H9 (cell line): ENCODE results near the gene CDK6. TPM values are rescaled to one million over a fixed set of nuclear protein-coding genes. Genes with fewer than 3 reads are reported as not detected.

Experiments used
- DNase-seq: peaks from one replicate; pipeline ENCODE4 v3.0.0-alpha.2; 2017
- H2AFZ ChIP-seq: one replicate; pipeline ENCODE4 v1.6.1; 2013; ENCODE audit warnings: mild to moderate bottlenecking, low read length, control low read depth, moderate library complexity
- H2AK5ac ChIP-seq: 2 replicates; pipeline ENCODE4 v1.6.1; 2013; ENCODE audit warnings: low read length, control low read depth, mixed read lengths; ENCODE audit not compliant: insufficient read length
- H2BK120ac ChIP-seq: one replicate; pipeline ENCODE4 v1.6.1; 2013; ENCODE audit warnings: low read depth, mild to moderate bottlenecking, low read length, control low read depth, inconsistent platforms; ENCODE audit not compliant: poor library complexity, severe bottlenecking
- H2BK12ac ChIP-seq: 2 replicates; pipeline ENCODE4 v1.6.1; 2013; ENCODE audit warnings: low read length, control low read depth, mixed read lengths, low read depth; ENCODE audit not compliant: insufficient read length
- H2BK15ac ChIP-seq: 2 replicates; pipeline ENCODE4 v1.6.1; 2013; ENCODE audit warnings: low read depth, low read length, control low read depth
- H2BK20ac ChIP-seq: one replicate; pipeline ENCODE4 v1.6.1; 2013; ENCODE audit warnings: low read depth, mild to moderate bottlenecking, low read length, control low read depth, inconsistent platforms; ENCODE audit not compliant: poor library complexity, severe bottlenecking
- H2BK5ac ChIP-seq: 2 replicates; pipeline ENCODE4 v1.6.1; 2013; ENCODE audit warnings: low read length, control low read depth, mixed read lengths; ENCODE audit not compliant: insufficient read length
- H3K14ac ChIP-seq: 2 replicates; pipeline ENCODE4 v1.6.1; 2013; ENCODE audit warnings: low read length, control low read depth; ENCODE audit not compliant: insufficient read depth
- H3K18ac ChIP-seq: 2 replicates; pipeline ENCODE4 v1.6.1; 2013; ENCODE audit warnings: low read depth, mild to moderate bottlenecking, mixed read lengths, low read length, control low read depth; ENCODE audit not compliant: insufficient read length
- H3K23ac ChIP-seq: 2 replicates; pipeline ENCODE4 v1.6.1; 2013; ENCODE audit warnings: low read length, control low read depth, mixed read lengths, low read depth; ENCODE audit not compliant: insufficient read length
- H3K23me2 ChIP-seq: 2 replicates; pipeline ENCODE4 v1.6.1; 2013; ENCODE audit warnings: low read depth, mild to moderate bottlenecking, mixed read lengths, low read length, control low read depth; ENCODE audit not compliant: insufficient read length, poor library complexity, severe bottlenecking
- H3K27ac ChIP-seq: 2 replicates; pipeline ENCODE4 v1.5.1; 2013; ENCODE audit warnings: low read length, control low read depth, mixed read lengths, low read depth; ENCODE audit not compliant: insufficient read length
- H3K27me3 ChIP-seq: 2 replicates; pipeline ENCODE4 v1.6.1; 2013; ENCODE audit warnings: low read length, control low read depth, inconsistent platforms; ENCODE audit not compliant: insufficient read depth
- H3K4ac ChIP-seq: 2 replicates; pipeline ENCODE4 v1.6.1; 2013; ENCODE audit warnings: low read depth, mild to moderate bottlenecking, control low read depth, inconsistent platforms, low read length, moderate library complexity
- H3K4me1 ChIP-seq: 2 replicates; pipeline ENCODE4 v1.6.1; 2013; ENCODE audit warnings: low read length, control low read depth, inconsistent platforms; ENCODE audit not compliant: insufficient read depth
- H3K4me2 ChIP-seq: 2 replicates; pipeline ENCODE4 v1.6.1; 2013; ENCODE audit warnings: low read length, control low read depth, mixed read lengths; ENCODE audit not compliant: insufficient read length, insufficient read depth
- H3K56ac ChIP-seq: 2 replicates; pipeline ENCODE4 v1.6.1; 2013; ENCODE audit warnings: low read depth, mild to moderate bottlenecking, mixed read lengths, low read length, control low read depth; ENCODE audit not compliant: insufficient read length
- H3K79me1 ChIP-seq: 2 replicates; pipeline ENCODE4 v1.6.1; 2013; ENCODE audit warnings: low read depth, mild to moderate bottlenecking, moderate library complexity, low read length, control low read depth, inconsistent platforms; ENCODE audit not compliant: insufficient read depth, poor library complexity, severe bottlenecking
- H3K79me2 ChIP-seq: 2 replicates; pipeline ENCODE4 v1.6.1; 2013; ENCODE audit warnings: low read length, control low read depth, inconsistent platforms; ENCODE audit not compliant: insufficient read depth
- H3K9ac ChIP-seq: 2 replicates; pipeline ENCODE4 v1.6.1; 2013; ENCODE audit warnings: low read length, control low read depth, mixed read lengths; ENCODE audit not compliant: insufficient read length; ENCODE audit errors: extremely low read depth
- H3K9me3 ChIP-seq: one replicate; pipeline ENCODE4 v1.6.1; 2013; ENCODE audit warnings: low read depth, low read length, inconsistent platforms; ENCODE audit not compliant: control insufficient read depth
- H3T11ph ChIP-seq: one replicate; pipeline ENCODE4 v1.6.1; 2013; ENCODE audit warnings: mild to moderate bottlenecking, low read length, control low read depth, inconsistent platforms
- H4K20me1 ChIP-seq: one replicate; pipeline ENCODE4 v1.6.1; 2013; ENCODE audit not compliant: control insufficient read depth, insufficient read length, insufficient read depth
- H4K5ac ChIP-seq: 2 replicates; pipeline ENCODE4 v1.6.1; 2013; ENCODE audit warnings: low read depth, mild to moderate bottlenecking, mixed read lengths, low read length, control low read depth; ENCODE audit not compliant: insufficient read length
- H4K8ac ChIP-seq: replicated peaks from 2 replicates; pipeline ENCODE4 v1.6.1; 2013; ENCODE audit warnings: low read length, control low read depth, mixed read lengths, low read depth; ENCODE audit not compliant: insufficient read length
- H4K91ac ChIP-seq: 2 replicates; pipeline ENCODE4 v1.6.1; 2013; ENCODE audit warnings: low read depth, mild to moderate bottlenecking, moderate library complexity, mixed read lengths, low read length, control low read depth; ENCODE audit not compliant: insufficient read length
- H3K27ac Mint-ChIP-seq, 3 experiments: 2 replicates in 2 of 3; 3 replicates in 1 of 3; pipeline ENCODE4 v1.8.0; 2020 to 2021; ENCODE audit warnings: mixed read lengths in 3 of 3, mild to moderate bottlenecking in 1 of 3, moderate library complexity in 1 of 3
- H3K27me3 Mint-ChIP-seq: 2 replicates; pipeline ENCODE4 v1.8.0; 2021; ENCODE audit warnings: low read depth, mild to moderate bottlenecking, moderate library complexity, mixed read lengths
- H3K36me3 Mint-ChIP-seq, 3 experiments: 2 replicates in 2 of 3; 3 replicates in 1 of 3; pipeline ENCODE4 v1.8.0; 2020 to 2021; ENCODE audit warnings: low read depth in 3 of 3, mixed read lengths in 3 of 3; ENCODE audit not compliant: insufficient read depth in 1 of 3
- H3K4me1 Mint-ChIP-seq, 2 experiments: 2 replicates each; pipeline ENCODE4 v1.8.0; 2020; ENCODE audit warnings: mixed read lengths in 2 of 2
- H3K4me3 Mint-ChIP-seq, 2 experiments: 2 replicates in 1 of 2; 3 replicates in 1 of 2; pipeline ENCODE4 v1.8.0; 2020 to 2021; ENCODE audit warnings: mild to moderate bottlenecking in 2 of 2, mixed read lengths in 2 of 2, moderate library complexity in 1 of 2
- H3K9me3 Mint-ChIP-seq, 2 experiments: 2 replicates in 1 of 2; 3 replicates in 1 of 2; pipeline ENCODE4 v1.8.0; 2020; ENCODE audit warnings: mild to moderate bottlenecking in 2 of 2, mixed read lengths in 2 of 2, moderate library complexity in 1 of 2
- WGBS: extraction: QIAGEN DNeasy Blood & Tissue Kit; methylation state at CpG from one replicate; pipeline ENCODE4 v1.1.7; 2013; ENCODE audit warnings: missing lambda C conversion rate, low lambda C conversion rate, mixed read lengths; ENCODE audit not compliant: insufficient read length; ENCODE audit errors: extremely low coverage; 5-methylcytosine and 5-hydroxymethylcytosine counted together
- total RNA-seq: library from RNA; stranded (reverse); gene quantifications from 2 replicates; pipeline ENCODE4 v1.2.1, GENCODE V29; 2021
- TF ChIP-seq, protein P1 (sequence below): fragments of 200-600 bp; sonication (generic); conservative IDR thresholded peaks from 3 replicates; pipeline ENCODE4 v1.8.0; 2021; ENCODE audit warnings: antibody characterized with exemption, mild to moderate bottlenecking

Gene CDK6
- total RNA-seq, 1 experiment from 2014 or later: 30.0 TPM

GRCh38 chr7:92657391-92657790 lies 179.0 kb downstream of the CDK6 start:
- no peak overlapping the region for H2BK12ac ChIP-seq
- H3K14ac ChIP-seq: no peak overlapping the region
- Mint-ChIP-seq H3K27ac (no peak overlapping the region), H3K36me3 (no peaks in the 10 kb centered on the region), H3K4me1 (no peaks in the 10 kb centered on the region), H3K9me3 (no peaks in the 10 kb centered on the region), H3K27me3 (no peaks in the 10 kb centered on the region), H3K4me3 (no peak overlapping the region)
- no peak overlapping the region for H2AFZ ChIP-seq
- H2BK15ac ChIP-seq: no peak overlapping the region
- H4K20me1 ChIP-seq: no peaks in the 10 kb centered on the region
- H2BK5ac ChIP-seq: no peak overlapping the region
- H3K9ac ChIP-seq: no peak overlapping the region
- TF ChIP-seq, protein P1, sequence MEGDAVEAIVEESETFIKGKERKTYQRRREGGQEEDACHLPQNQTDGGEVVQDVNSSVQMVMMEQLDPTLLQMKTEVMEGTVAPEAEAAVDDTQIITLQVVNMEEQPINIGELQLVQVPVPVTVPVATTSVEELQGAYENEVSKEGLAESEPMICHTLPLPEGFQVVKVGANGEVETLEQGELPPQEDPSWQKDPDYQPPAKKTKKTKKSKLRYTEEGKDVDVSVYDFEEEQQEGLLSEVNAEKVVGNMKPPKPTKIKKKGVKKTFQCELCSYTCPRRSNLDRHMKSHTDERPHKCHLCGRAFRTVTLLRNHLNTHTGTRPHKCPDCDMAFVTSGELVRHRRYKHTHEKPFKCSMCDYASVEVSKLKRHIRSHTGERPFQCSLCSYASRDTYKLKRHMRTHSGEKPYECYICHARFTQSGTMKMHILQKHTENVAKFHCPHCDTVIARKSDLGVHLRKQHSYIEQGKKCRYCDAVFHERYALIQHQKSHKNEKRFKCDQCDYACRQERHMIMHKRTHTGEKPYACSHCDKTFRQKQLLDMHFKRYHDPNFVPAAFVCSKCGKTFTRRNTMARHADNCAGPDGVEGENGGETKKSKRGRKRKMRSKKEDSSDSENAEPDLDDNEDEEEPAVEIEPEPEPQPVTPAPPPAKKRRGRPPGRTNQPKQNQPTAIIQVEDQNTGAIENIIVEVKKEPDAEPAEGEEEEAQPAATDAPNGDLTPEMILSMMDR: no peak
- WGBS: no CpG with 5 or more reads among the region's 1 CpG
- H3K23ac ChIP-seq: no peak overlapping the region
- no peak overlapping the region for H4K5ac ChIP-seq
- no peak overlapping the region for H4K8ac ChIP-seq
- H4K91ac ChIP-seq: no peak overlapping the region
- H3K18ac ChIP-seq: no peak overlapping the region
- H2BK20ac ChIP-seq: no peak overlapping the region
- H3K4ac ChIP-seq: no peak overlapping the region
- H3T11ph ChIP-seq: no peak overlapping the region
- no peak overlapping the region for H3K27ac ChIP-seq
- no peaks in the 10 kb centered on the region for H3K9me3 ChIP-seq
- H3K56ac ChIP-seq: no peak overlapping the region
- no peak overlapping the region for H3K4me2 ChIP-seq
- no peaks in the 10 kb centered on the region for H3K27me3 ChIP-seq
- no peaks in the 10 kb centered on the region for H3K79me2 ChIP-seq
- no peaks in the 10 kb centered on the region for H3K79me1 ChIP-seq
- no peaks in the 10 kb centered on the region for H3K4me1 ChIP-seq
- H3K23me2 ChIP-seq: no peaks in the 10 kb centered on the region
- DNase-seq: no peak
- no peak overlapping the region for H2BK120ac ChIP-seq
- no peak overlapping the region for H2AK5ac ChIP-seq
